ENCODE results near the gene HVCN1. TPM values are rescaled to one million over a fixed set of nuclear protein-coding genes. Genes with fewer than 3 reads are reported as not detected.
"Not testable (repeated sequence)": the region's sequence is repeated elsewhere in the genome, so short reads cannot be mapped to it uniquely, and the experiment has no call there.

HVCN1 gene
- total RNA-seq, 1 donor from 2014 or later: 11.9 TPM

DNA sequence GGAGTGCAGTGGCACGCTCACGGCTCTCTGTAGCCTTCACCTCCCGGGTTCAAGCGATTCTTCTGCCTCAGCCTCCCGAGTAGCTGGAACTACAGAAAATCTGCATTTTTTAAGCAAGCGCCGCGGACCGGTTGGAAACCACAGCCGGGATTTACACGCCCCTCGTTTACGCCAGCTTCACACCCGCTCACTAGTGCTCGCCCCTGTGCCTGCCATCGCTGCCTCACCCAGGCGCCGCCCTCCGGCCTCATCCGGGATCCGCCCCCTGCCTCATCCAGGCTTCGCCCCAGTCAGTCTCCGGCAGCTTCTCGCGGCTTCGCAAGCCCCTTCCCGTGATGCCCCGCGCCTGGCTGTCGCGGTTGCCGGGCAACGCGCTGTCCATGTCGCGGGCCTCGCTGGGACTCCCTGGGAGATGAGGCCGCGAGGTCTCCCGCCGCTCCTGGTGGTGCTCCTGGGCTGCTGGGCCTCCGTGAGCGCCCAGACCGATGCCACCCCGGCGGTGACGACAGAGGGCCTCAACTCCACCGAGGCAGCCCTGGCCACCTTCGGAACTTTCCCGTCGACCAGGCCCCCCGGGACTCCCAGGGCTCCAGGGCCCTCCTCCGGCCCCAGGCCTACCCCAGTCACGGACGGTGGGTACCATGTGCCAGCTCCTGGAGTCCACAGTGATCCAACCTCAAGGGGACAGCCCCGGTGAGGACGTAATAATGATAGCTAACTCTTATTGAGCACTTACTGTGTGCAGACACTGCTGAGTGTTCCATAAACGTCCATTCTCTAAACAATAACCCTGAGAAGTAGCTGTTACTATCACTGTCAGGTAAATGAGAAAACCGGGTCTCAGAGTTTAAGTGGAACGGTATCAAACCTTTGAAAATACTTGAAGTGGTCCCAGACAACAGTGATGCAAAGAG, 74.9 kb downstream of the HVCN1 start, which contains the start of gene TCTN1:
Gene TCTN1, plus strand, starts transcription at position 359 of the 914 bp plus-strand sequence. Its CDS starts 54 bp downstream, at position 413.
- Mint-ChIP-seq H3K4me1 (ENCODE audit: unreplicated experiment) (no peaks in the 10 kb centered on the region), H3K27me3 (ENCODE audit: unreplicated experiment) (peaks cover 1% of the 10 kb centered on the region), H3K36me3 (ENCODE audit: low read depth, unreplicated experiment) (no peaks in the 10 kb centered on the region), H3K4me3 (ENCODE audit: unreplicated experiment) (peak within 1 kb of the TSS; percentile 88), H3K27ac (ENCODE audit: unreplicated experiment) (peak within 1 kb of the TSS; percentile 77), H3K9me3 (ENCODE audit: unreplicated experiment) (no peaks in the 10 kb centered on the region)
- TF ChIP-seq, protein P1, sequence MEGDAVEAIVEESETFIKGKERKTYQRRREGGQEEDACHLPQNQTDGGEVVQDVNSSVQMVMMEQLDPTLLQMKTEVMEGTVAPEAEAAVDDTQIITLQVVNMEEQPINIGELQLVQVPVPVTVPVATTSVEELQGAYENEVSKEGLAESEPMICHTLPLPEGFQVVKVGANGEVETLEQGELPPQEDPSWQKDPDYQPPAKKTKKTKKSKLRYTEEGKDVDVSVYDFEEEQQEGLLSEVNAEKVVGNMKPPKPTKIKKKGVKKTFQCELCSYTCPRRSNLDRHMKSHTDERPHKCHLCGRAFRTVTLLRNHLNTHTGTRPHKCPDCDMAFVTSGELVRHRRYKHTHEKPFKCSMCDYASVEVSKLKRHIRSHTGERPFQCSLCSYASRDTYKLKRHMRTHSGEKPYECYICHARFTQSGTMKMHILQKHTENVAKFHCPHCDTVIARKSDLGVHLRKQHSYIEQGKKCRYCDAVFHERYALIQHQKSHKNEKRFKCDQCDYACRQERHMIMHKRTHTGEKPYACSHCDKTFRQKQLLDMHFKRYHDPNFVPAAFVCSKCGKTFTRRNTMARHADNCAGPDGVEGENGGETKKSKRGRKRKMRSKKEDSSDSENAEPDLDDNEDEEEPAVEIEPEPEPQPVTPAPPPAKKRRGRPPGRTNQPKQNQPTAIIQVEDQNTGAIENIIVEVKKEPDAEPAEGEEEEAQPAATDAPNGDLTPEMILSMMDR (IDR thresholded peaks at IDR 0.05; ENCODE audit: unreplicated experiment): no peak
- DNase-seq (ENCODE audit: low spot score): peak; percentile 96

DNA sequence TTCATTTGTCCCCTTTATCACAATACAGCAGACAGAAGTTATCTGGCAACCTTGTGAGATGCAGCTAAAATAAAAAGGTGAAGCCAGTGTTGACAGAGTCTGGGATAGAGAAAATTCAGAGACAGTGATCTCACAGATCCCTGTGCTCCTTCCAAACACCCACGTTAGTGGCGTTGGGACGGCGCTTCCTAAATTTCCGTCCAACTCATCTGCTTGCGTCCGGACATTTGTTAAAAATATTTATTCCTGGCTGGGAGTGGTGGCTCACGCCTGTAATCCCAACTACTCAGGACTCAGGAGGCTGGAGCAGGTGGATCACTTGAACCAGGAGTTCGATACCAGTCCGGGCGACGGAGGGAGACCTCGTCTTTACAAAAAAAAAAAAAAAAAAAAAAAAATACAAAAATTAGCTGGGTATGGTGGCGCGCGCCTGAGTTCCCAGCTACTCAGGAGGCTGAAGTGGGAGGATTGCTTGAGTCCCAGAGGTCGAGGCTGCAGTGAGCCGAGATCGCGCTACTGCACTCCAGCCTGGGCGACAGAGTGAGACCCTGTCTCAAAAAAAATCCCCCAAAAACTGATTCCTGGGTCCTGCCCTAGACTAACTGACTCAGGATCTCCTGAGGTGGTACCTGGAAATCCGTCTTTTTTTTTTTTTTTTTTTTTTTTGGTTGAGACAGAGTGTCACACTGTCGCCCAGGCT, 75.7 kb downstream of the HVCN1 start:
- Mint-ChIP-seq H3K4me1 (ENCODE audit: unreplicated experiment) (no peaks in the 10 kb centered on the region), H3K9me3 (ENCODE audit: unreplicated experiment) (no peaks in the 10 kb centered on the region), H3K36me3 (ENCODE audit: low read depth, unreplicated experiment) (no peaks in the 10 kb centered on the region), H3K27ac (ENCODE audit: unreplicated experiment) (no peak overlapping the region), H3K4me3 (ENCODE audit: unreplicated experiment) (peak overlapping the region; percentile 88), H3K27me3 (ENCODE audit: unreplicated experiment) (peaks cover 1% of the 10 kb centered on the region)
- TF ChIP-seq, protein P1 (IDR thresholded peaks at IDR 0.05; ENCODE audit: unreplicated experiment): no peak
- no peak for DNase-seq (ENCODE audit: low spot score)

DNA sequence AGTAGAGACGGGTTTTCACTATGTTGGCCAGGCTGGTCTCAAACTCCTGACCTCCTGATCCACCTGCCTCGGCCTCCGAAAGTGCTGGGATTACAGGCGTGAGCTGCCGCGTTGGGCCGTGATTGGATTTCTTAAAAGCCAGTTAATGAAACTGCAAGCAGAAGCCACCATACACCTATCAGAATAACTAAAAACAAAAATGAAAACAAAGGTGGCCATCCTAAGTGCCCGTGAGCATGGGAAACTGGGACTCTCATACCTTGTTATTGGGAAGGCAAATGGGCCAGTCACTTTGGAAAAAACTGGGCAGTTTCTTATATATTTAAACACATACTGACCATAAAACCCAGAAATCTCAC, 82.7 kb downstream of the HVCN1 start:
- no peaks in the 10 kb centered on the region for H3K27me3 Mint-ChIP-seq (ENCODE audit: unreplicated experiment)
- TF ChIP-seq, protein P1 (IDR thresholded peaks at IDR 0.05; ENCODE audit: unreplicated experiment): no peak
- H3K27ac Mint-ChIP-seq (ENCODE audit: unreplicated experiment): no peak overlapping the region
- H3K4me1 Mint-ChIP-seq (ENCODE audit: unreplicated experiment): no peaks in the 10 kb centered on the region
- DNase-seq (ENCODE audit: low spot score): no peak
- no peak overlapping the region for H3K4me3 Mint-ChIP-seq (ENCODE audit: unreplicated experiment)
- no peaks in the 10 kb centered on the region for H3K9me3 Mint-ChIP-seq (ENCODE audit: unreplicated experiment)
- no peaks in the 10 kb centered on the region for H3K36me3 Mint-ChIP-seq (ENCODE audit: low read depth, unreplicated experiment)

DNA sequence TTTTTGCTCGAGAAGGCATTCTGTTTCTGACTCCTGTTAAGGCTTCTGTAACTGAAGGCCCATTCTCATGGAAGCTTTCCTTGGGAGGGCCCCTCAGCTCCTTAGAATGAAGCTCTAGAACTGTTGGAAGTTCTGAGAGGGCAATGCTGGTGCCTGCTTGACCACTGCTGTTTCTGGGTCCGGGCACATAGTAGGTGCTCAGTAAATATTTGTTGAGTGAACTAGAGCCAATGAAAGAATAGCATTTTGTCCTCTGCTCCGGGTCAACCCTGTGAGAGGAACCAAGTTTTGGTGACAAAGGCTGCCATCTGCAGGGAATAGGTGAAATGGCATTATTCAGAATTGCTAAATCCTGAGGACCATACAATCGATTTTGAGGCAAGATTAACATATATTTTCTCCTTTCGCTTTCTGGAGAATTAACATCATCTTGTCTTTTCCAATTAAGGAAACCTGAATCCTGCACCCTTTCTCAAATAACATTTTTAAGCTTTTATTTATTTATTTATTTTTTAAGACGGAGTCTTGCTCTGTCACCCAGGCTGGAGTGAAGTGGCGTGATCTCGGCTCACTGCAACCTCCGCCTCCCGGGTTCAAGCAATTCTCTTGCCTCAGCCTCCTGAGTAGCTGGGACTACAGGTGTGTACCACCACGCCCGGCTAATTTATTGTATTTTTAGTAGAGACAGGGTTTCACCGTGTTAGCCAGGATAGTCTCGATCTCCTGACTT, 86.7 kb downstream of the HVCN1 start:
- H3K4me1 Mint-ChIP-seq (ENCODE audit: unreplicated experiment); H3K4me3 Mint-ChIP-seq (ENCODE audit: unreplicated experiment); H3K9me3 Mint-ChIP-seq (ENCODE audit: unreplicated experiment); H3K27ac Mint-ChIP-seq (ENCODE audit: unreplicated experiment); H3K36me3 Mint-ChIP-seq (ENCODE audit: low read depth, unreplicated experiment); DNase-seq (ENCODE audit: low spot score); H3K27me3 Mint-ChIP-seq (ENCODE audit: unreplicated experiment): not testable (repeated sequence)
- TF ChIP-seq, protein P1 (IDR thresholded peaks at IDR 0.05; ENCODE audit: unreplicated experiment): peak; percentile 57

Measured in endothelial cell (in vitro differentiated cells).